ENCODE data around the gene NFIA. TPM values are rescaled to one million over a fixed set of nuclear protein-coding genes. Genes with fewer than 3 reads are reported as not detected.

The NFIA gene
- total RNA-seq, 1 donor from 2014 or later = 9.3 TPM

DNA sequence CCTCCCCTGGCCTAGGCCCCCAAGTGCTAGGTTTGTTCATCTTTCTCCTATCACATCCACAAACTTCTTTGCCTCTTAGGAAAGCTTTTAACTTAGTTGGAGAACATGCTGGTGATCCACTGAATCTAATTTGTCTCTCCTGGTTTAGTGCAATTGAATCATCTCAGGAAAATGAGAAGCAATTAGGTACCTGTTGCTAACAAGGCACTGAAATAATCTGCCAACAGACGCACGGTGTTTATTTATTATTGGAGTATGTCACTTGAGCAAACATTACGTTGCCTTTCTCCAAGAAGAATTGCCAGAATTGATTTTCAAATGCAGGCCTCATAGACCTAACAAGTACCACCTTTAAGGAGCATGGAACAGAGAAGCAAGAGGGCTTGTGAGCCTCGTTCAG is 309.4 kb downstream of the NFIA start:
- DNase-seq (ENCODE audit: low read depth, low spot score) = no peak

DNA sequence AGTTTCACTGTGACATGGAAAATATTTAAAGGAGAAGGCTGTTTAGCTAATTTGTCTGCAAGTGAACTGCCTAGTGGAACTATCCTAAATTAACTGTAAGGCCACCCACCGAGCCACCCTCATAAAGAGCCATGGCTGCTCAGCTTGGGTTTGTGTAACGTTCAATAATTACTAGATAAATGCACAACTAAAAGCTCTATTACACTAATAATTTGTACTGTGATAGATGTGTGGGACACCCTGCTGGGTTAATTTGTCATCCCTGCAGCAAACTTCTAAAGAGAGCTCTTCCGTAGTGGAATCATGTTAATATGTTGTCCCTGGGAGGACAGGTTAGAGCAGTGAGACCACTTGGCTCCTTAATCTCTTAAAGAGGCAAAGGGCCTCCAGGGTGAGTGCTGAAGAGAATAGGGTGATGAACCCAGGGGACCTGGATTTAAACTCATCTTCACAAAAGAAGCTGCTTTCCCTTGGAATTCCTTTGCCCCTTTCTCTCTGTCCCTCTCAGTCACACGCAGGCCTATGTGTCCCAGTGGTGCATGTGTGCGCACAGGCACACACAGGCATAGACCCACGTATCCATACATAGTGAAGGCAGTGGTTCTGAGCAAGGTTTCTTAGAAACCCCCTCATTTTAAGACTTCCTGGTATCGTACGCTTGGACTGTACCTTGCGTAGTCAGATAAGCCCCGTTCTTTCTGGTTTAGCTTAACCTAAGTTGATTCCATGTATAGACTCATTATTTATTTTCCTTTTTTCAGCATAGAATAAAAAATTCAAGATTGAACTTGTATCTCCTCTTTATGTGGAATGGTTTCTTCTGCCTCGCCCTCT is 310.3 kb downstream of the NFIA start:
- DNase-seq (ENCODE audit: low read depth, low spot score) = no peak

DNA sequence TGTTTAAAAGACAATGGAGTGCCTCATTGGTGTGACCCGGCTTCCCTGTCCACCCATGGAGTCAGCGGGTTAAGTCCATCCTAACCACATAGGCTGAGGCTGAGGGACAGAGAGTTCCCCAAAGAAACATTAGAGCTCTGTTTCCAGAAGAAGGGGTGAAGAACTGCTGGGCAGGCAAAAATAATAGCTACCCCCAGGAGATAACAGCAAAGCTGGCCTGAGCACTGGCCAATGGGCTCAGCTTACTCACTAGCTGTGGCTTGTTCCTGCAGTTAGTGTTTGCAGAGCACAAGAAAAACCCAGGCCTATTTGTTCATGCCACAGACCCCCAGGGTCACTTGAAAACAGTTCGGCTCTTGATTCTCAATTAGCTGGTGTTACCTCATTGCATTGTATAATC is 311.2 kb downstream of the NFIA start:
- DNase-seq (ENCODE audit: low read depth, low spot score) = no peak

DNA sequence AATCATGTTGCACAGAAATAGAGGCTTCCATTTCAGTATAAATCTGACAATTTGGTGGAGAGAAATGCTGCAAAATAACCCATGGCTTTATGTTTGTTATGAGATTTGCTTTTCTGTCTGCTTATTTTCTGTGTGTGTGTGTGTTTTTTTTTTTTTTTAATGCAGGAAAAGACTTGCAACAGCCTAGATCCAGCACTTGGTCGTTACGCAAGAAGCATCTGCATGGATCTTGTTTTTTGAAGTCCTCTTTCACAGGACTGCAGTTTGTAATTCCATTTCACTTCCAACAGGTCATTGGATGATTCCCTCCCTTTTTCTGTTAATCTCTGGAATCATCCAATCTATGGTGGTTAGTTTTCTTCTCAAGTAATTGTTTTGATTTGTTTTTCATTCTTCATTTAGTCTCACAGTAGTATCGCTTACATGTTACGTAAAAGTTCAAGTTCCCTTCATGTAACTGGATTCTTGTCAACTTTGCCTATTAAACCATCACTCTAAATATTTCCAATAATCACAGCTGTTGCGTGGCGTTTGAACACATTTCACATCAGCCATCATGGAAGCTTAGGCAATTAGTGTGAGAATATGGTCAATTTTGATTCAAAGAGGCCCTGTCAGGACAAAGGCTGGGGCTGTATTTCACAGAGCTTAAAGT is 312.9 kb downstream of the NFIA start:
- DNase-seq (ENCODE audit: low read depth, low spot score) = no peak

DNA sequence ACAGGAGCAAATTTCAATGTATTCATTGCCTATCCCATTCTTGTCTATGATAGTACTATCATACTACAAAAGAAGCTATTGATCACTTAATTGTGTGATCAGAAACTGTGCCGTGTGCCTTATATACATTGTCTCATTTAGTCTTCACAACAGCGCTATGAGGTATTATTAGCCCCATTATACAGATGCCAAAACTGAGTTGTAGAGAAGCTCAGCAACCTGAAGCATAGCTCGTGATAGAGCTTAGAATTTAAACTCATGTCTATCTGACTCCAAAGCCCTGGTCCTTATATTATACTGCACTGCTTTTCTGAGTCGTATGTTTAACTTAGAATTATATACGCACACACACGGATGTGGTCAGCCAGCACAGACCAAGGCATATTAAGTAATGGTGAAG is 315.1 kb downstream of the NFIA start:
- DNase-seq (ENCODE audit: low read depth, low spot score) = no peak

DNA sequence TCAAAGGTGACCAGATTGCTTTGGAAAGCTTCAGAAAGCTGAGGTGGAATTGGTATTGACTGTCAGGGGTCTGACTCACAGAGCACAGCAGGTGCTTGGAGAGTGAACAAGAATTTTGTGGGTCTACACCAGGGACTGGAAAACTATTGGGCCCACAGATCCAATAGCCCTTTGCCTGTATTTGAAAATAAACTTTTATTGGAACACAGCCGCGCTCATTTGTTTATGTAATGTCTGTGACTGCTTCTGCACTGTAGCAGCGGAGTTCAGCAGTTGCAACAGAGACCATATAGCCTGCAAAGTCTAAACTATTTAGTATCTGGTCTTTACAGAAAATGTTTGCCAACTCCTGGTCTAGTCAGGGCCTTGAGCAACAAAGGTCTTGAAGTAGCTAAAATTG is 315.6 kb downstream of the NFIA start:
- no peak for DNase-seq (ENCODE audit: low read depth, low spot score)

DNA sequence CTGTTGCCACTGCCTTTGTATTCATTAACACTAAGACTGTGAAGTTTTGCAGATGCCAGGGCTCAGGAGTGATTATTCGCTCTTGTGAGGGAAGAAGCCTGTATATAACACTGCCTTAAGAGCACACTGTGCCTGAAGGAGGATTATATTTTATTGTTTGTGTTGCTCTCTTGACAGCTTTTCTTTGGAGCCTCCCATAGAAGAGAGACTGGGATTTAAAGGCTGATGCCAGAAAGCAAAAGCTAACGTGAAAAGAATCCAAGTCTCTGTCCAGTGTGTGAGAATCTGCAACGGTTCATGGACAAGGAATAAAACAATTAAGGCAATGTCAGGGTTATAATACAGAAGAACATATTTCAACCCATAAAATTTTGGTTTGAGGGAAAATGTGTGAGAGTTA is 316.8 kb downstream of the NFIA start:
- no peak for DNase-seq (ENCODE audit: low read depth, low spot score)

DNA sequence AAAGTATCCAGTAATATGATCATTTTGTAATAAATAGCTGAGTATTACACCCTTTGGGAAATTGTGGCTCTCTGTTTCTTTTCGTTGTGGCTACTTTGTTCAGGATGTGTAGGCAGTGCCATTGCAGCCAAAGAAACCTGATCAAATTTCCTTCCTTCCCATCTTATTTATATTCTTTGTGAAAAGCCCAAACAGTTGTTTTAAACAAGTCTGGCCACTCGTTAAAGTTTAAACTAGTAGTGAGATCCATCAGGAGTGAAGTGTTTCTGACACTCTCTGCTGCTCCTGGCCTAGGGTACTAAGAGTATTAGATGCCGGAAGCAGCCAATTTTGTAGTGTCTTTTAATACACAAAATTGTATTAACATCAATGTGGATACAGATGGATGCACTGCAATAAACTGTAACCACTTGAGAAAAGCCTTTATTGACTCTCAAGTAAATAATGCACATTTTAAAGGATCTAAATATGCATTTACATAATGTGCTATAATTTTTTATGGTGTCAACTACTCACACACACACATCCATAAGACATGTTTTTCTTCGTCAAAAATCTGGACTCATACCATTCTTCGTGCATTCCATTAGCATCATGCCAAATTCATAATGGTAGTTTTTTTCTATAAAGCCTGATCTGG is 317.9 kb downstream of the NFIA start:
- no peak for DNase-seq (ENCODE audit: low read depth, low spot score)

DNA sequence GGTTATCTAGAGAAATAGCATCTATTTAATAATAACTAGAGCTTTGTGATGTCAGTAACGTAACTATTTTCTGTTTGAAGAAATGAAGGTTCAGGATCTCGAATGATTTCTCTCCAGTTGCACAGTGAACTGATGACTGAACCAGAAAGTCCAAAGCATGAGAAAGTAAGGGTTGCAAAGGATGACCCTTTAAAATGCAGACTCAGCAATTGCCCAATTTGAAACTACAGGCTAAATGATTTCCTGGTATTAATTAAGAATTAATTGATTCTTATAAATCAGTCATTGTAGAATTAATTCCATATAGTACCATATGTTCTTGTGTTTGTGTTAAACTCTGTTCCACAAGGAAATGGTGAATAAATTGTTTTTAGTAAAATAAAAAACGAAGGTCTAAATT is 318.6 kb downstream of the NFIA start:
- no peak for DNase-seq (ENCODE audit: low read depth, low spot score)

DNA sequence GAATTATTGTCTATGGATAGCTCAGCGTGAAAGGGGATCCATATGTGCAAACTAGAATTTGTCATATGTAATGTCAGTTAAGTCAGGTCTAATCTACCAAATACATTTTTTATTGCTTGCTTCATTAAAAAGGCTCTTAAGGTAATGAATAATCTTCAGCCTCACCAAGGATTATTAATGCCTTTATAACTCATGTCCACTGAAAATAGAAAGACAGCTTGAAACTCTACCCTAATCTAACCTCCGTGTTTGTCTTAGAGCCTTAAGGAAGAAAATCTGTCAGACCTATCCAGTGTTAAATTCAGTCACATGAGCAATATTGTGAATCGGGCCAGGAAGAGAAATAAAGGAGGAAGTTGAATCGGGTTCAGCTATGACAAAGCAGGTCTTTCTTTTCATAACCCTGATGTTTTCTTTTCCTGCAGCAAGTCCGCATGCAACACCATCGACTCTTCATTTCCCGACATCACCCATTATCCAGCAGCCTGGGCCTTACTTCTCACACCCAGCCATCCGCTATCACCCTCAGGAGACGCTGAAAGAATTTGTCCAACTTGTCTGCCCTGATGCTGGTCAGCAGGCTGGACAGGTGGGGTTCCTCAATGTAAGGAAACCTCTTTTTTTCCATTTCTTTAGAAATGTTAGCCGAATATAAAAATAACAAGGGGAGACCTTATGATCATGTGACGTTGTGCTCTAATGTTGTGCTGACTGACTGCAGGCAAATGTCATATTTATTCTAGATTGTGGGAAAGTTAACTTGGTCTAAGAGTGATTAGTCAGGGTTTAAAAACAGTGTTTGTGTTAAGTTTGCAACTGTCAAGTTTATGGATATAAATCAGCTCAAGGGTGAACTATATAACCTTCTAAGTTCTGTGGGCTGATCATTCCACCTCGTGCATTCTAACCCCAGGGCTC is 321.6 kb downstream of the NFIA start:
- peak; percentile 49 for DNase-seq (ENCODE audit: low read depth, low spot score)

DNA sequence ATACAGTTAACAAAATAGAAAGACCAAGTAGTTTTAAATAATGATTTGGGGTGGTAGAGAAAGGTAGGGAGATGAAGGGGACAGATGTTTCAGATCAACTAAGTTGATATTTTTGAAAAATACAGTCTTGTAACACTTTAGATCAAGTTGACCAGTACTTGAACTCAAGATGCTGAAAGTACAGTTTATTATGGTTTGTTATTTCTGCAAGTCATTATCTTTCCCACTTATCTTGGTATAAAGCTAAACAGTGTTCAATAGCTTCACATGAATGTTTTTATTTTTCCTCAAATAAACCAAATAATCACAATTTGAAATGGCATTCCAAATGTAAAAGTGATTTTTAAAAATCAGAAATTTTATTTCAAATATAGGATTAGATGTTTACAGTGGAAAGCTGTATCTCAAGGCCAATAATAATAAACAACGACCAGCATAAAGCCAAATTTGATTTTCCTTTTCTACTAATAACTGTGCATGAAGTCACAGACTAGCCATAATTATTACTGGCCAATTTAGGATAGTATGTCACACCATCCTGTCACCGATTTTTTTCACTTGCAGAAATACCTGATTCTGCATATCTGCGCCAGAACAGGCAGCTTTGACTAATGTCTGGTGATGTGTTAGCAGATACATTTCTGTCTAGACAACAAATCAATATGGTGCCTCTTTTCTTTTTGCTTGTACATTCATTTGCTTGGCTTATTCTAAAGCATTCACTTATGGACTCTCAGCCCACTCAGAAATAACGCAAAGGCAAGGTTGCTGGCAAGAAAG is 322.4 kb downstream of the NFIA start:
- no peak for DNase-seq (ENCODE audit: low read depth, low spot score)

DNA sequence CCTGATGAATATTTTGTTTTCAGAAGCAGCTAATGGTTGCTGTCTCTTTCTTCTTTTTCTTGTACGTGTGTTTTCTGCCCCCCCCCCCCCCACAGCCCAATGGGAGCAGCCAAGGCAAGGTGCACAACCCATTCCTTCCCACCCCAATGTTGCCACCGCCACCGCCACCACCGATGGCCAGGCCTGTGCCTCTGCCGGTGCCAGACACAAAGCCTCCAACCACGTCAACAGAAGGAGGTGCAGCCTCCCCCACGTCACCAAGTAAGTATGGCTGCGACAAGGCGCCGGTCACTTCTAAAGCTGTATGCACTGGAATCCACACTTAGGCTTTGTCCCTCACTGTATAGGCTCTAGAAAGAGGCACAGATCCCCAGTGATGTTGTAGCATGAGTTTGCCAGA is 324.1 kb downstream of the NFIA start:
- no peak for DNase-seq (ENCODE audit: low read depth, low spot score)

DNA sequence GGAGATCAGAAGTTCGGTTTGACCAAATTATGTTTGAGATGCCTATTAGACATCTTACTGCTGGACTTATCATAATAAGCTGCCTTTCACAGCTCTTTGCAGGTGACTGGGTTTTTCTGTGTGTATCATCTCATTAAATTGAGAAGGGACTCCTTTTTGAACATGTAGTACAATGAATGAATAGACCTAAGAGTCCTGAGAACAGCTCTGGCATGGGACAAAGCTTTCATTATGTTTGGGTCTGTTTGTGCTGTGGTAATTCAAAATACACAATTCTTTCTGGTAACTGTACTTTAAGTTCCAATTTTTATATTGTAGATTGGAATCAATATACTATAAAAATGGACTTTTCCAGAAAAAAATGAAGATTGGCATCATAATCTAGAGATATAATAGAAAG is 330.2 kb downstream of the NFIA start:
- DNase-seq (ENCODE audit: low read depth, low spot score) = no peak

DNA sequence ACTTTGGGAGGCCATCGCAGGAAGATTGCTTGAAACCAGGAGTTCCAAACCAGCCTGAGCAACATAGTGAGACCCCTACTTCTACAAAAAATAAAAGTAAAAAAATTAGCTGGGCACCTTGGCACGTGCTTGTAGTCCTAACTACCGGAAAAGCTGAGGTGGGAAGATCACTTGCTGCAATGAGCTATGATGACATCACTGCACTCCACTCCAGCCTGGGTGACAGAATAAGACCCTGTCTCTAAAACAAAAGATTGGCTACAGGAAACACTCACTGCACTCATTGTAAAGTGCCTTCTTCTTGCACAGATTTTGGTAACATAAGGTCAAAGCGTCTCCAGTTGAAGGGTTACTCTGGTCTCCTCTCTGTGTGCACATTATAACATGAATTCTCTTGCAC is 336.8 kb downstream of the NFIA start:
- no peak for DNase-seq (ENCODE audit: low read depth, low spot score)

DNA sequence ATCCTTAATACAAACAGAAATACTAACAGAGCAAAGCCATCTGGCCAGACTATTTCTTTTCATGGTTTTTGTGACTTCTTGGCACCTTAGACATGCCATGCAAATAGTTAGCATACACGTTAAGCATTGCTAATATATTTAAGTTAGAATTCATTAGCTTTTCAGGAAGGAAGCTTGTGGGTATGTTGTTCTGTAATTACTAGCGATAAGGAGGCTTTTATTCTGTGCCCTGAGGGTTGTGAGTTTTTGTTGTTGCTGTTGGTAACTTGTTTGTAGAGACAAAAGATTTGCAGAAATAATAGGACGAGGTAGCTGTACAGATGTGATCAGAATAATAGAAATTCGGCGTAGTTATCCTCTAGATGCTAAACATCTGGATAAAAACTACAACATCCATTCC is 337.3 kb downstream of the NFIA start:
- no peak for DNase-seq (ENCODE audit: low read depth, low spot score)

DNA sequence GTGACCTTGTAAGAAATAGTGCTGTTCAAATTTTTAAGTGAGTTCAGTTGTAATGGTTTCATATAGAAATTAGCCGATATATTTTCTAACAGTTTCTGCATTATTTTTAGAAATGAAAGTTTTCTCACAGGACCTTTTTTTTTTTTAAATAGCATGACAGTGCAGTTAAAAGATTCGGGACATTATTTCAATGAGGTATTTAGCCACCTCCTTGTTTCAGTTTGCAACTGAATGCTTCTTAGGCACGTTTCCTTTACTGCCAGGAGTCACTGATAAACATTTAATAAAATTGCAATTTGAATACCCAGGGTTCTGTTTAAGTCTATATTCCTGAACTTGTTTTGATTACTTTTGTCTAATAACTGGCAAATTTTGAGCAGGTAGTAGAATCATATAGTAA is 337.9 kb downstream of the NFIA start:
- DNase-seq (ENCODE audit: low read depth, low spot score) = no peak

DNA sequence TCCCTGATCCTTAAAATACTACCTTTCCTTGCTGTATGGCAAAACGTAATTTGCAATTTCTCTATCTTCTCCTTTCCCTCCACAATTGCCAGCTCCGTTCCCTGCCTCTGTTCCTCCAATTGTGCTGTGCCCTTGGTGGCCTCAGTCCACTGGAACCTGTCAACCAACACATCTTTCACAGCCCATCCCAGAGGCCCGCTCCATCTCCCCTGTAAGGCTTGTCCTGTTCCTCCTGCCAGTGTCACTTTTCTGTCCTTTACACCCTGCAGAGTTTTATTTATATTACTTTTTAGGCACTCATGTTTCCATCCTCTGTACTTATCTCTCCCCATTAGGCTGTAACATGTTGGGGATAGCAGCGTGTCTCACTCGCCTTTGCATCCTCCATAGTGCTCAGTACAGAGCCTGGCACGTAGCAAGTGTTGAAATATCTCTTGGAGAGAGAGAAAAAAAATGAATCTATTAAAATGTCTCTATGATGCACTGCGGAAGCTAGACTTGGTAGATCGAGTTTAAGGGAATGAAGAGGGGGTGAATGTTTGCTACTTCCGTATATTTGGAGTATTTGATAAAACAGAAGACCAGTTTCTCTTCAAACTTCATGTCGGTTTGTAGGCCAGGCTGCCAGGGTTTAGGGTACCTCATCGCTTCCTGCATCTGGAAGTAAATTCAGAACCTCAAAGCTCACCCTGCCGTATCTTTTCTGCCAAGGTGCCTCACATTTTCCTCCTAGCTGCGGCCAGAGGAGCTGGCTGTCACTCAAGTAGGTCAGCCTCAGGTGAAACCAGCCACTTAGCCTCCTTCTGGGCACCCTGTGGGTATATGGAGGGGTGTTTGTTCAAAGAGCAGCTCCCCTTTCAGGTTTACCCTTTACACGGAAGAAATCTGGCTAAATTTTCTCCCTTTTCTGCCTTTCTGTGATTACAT is 338.8 kb downstream of the NFIA start:
- no peak for DNase-seq (ENCODE audit: low read depth, low spot score)

DNA sequence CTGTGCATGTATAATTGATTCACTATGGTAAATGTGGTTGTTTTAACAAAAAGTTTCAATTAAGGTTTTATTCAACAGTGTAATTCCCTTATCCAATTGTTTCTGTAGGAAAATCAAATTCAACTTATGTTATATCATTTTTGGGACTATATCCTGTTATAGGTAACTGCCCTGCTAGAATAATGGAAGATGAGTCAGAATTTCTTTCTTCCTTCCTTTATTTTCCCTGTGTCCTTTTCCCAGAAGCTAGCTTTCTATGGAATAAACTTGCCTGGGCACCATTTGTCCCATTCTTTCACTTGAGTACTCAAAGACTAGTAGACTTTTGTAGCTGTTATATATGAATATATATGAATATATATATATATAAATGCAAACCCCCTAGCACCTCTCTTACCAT is 341.3 kb downstream of the NFIA start:
- DNase-seq (ENCODE audit: low read depth, low spot score) = no peak

DNA sequence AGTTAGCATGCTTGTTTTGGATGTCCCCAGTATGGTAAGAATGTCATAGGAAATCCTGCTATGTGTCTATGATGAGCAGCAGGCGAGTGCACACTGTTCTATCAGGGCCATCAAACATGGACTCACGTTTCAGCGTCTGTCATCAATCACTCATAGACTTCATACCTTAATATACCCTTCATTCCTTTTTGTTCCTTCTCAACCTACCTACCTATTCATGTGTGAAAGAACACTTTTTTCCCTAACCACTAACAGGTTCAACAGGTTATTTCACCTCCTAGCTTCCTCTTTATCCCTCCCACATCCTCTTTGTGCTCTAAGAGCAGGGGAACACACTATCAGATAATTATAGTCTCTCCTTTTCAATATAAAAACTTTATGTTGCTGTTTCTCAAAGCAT is 342.0 kb downstream of the NFIA start:
- DNase-seq (ENCODE audit: low read depth, low spot score) = no peak

DNA sequence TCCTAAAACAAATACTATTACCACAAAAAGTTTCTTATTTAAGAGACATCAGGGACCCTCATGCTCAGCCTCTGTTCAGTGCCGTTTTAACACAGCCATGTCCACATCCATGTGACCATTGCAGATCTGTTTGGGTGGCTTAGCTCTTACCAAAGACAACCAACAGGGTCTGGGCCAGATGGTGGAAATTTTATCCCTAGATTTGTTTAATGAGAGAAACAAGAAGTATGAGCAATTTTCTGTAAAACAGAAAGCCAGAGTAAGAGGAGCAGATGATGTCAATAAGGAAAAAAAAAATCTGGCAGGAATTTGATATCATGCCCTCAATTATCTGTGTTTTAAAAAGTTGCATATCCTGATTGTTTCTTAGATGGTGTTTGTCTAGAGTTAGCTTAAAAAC is 342.7 kb downstream of the NFIA start:
- DNase-seq (ENCODE audit: low read depth, low spot score) = no peak

All from pulmonary artery endothelial cell (primary cell).